H1 (cell line): ENCODE data around the gene ZBP1. TPM values are rescaled to one million over a fixed set of nuclear protein-coding genes. Genes with fewer than 3 reads are reported as not detected.

Experiments
- BCL11A ChIP-seq, 2 experiments: IDR thresholded peaks; one replicate each; pipeline ENCODE4 v1.6.1; 2011; ENCODE audit warnings: low read depth in 2 of 2, low read length in 2 of 2, mild to moderate bottlenecking in 2 of 2
- CHD1 ChIP-seq: IDR thresholded peaks from 2 replicates; pipeline ENCODE4 v1.6.1; 2012; ENCODE audit warnings: low read depth, low read length, improper control_type of control experiment
- KDM5A ChIP-seq: fragments of 200-600 bp; IDR thresholded peaks from 2 replicates; pipeline ENCODE4 v1.7.1; 2012; ENCODE audit warnings: mild to moderate bottlenecking, low read length, inconsistent platforms, mixed read lengths
- PHF8 ChIP-seq: fragments of 200-600 bp; sonication (generic); conservative IDR thresholded peaks from 2 replicates; pipeline ENCODE4 v1.7.1; 2012; ENCODE audit warnings: low read depth, mild to moderate bottlenecking, inconsistent platforms, low read length, moderate library complexity
- RXRA ChIP-seq: IDR thresholded peaks from 2 replicates; pipeline ENCODE4 v1.6.1; 2011; ENCODE audit warnings: low read depth, mild to moderate bottlenecking, low read length, moderate library complexity; ENCODE audit not compliant: insufficient read depth
- polyA plus RNA-seq, 7 experiments: library from polyadenylated mRNA; depleted of rRNA in 3 of 7; stranded (reverse) in 5 of 7; unstranded in 2 of 7; fragments of >200 nt in 5 of 7; fragments of 200-250 nt in 2 of 7; gene quantifications; 1 replicate in 5 of 7; 2 replicates in 1 of 7; 4 replicates in 1 of 7; pipeline versions ENCODE4 v1.2.1 to v1.2.3, GENCODE V29; 2011 to 2013; ENCODE audit warnings: missing spikeins in 2 of 7, mixed read lengths in 2 of 7
- total RNA-seq: library from RNA; stranded (reverse); fragmentation: NEBNext Ultra II Directional; extraction: Animal tissue kit (Norgen Biotek cat#: 25700); gene quantifications from 2 replicates; pipeline ENCODE4 v1.2.1, GENCODE V29; 2021

The ZBP1 gene
- total and polyA plus RNA-seq, 2 of the 8 experiments (the other 6 are each of a cell fraction or from before 2014, with no cell fraction given): not detected

DNA sequence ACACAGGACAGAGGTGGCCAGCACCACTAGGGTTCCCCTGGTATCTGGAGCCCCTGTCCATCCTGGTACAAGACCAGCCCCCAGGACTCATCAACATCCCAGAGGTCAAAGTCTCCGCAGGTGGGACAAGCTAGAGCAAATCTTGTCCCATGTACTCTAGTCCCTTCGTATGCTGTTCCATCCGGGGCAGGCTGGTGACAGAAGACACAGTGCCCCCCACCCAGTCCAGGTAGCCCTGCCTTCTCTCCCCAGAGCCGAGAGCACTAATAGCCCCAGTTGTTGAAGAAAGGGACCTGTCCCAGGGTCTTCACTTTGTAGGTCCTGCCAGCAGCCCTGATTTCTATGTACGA lies 38.2 kb downstream of the ZBP1 start (continued):
- TF ChIP-seq BCL11A (IDR thresholded peaks at IDR 0.05; ENCODE audit: low read depth in 2 of 2, low read length in 2 of 2) (no peak), PHF8 (no peak), RXRA (no peak), KDM5A (no peak), CHD1 (no peak)
- TF ChIP-seq, all 59 proteins: peak for 0
